ENCODE measurements around the gene SON.
A peak's percentile ranks its signal among the peaks of the same experiment; 100 is the strongest.
"Not testable (repeated sequence)": the region's sequence is repeated elsewhere in the genome, so short reads cannot be mapped to it uniquely, and the experiment has no call there.

The SON gene
- total RNA-seq = 308 to 333 reads per million in 2 donors

DNA sequence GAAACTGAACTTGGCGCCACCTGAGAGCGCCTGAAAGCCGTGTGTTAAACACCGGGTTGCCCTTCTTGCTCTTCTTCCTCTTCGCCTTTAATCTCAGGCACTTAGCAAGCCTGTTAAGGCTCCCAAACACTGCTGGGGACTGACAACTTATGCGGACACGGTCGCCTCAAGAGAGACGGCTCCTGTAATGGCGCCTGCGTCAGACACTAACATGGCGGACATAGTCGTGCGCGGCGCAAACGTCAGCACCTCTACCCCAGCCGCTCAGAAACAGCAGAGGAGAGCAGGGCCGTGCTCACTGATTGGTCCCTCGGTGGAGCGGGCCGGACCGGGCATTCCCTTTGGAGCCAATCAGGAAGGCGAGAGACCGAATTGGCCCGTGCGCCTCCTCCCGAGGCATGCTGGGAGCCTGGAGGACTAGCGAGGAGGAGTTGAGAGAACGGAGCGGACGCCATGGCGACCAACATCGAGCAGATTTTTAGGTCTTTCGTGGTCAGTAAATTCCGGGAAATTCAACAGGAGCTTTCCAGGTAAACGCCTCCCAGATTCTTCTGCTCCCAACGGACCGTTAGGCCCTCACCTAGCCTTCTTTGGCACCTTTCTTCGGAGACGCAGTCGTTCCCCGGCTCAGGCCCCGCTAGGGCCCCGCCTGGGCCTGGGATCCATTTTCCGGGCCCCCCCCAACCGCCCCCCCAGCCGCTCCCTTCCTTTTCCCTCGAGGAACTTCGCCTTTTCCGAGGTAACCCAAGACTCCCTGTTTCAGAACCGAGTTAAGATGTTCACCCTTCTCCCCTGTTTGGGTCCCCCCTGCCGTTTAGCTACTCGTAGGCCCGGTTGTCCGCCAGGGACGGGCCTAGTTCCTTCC lies at the start of gene SON:
TSS of gene SON (plus strand) at position 399 of the 865 bp plus-strand sequence. CDS start at position 454, 55 bp downstream.
- DNase-seq = peak; percentile 93

DNA sequence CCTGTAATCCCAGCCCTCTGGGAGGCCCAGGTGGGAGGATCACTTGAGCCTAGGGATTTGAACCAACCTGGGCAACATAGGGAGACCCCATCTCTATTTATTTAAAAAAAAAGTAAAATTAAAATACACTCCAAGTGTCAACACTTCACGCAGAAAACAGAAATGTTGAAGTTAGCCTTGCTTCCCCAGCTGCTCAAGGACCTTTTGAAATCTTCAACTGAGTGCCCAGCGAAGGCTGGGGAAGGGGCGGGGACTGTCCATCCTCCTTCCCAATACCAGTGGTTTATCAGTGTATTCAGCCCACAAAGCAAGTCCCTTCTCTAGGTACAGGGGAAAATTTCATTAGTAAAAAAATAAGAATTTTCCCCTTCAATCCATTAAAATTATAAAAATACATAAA lies 49.1 kb upstream of the SON start:
- DNase-seq = no peak

- DNase-seq = no peak
These were observed 47.1 kb upstream of the SON start for GRCh38 chr21:33495743-33496142.

DNA sequence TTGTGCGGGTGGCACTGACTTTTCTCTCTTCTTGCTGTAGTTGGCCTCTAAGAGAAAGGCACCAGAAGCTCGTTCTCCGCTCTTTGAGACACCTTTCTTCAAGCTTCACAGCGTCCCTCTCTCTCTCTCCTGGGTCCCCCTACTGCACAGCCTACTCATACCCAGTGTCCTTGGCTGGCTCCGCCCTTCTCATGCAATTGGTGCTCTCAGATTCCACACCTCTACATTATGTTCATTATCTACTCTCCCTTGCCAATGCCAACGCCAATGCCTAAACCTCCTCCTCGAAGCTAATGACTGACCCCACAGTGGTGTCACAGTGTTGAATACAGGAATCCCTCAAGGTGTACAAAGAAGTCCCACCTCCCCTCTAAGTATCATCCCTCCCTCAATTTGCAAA lies 46.5 kb upstream of the SON start:
- no peak for DNase-seq

- DNase-seq = no peak
These were observed 37.0 kb upstream of the SON start for GRCh38 chr21:33505833-33506232.

DNA sequence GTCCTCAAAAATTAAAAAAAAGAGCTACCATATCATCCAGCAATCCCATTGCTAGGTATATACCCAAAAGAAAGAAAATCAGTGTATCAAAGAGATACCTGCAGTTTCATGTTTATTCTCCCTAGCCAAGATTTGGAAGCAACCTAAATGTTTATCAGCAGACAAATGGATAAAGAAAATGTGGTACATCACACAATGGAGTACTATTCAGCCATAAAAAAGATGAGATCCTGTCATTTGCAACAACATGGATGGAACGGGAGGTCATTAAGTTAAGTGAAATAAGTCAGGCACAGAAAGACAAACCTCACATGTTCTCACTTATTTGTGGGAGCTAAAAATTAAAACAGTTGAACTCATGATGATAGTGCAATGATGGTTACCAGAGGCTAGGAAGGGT lies 35.8 kb upstream of the SON start:
- DNase-seq = not testable (repeated sequence)

GRCh38 chr21:33510826-33511225 lies 32.0 kb upstream of the SON start:
- DNase-seq = no peak

DNA sequence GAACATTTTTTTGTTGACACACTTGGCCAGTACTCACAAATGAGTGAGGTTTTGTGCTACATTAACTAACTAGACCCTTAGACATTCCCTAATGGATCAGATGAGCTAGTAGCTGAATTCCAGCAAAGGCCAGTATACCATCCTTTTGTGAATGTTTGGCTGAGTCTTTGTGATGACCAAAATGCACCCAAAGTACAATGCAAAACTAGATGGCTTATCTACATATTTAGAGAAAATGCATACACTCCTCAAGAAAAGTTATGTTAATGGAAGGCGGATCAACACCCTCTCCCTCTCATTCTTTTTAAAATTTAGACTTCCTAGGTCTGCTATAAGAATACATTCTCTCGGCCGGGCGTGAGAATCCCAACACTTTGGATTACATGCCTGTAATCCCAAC lies 31.2 kb upstream of the SON start:
- no peak for DNase-seq

DNA sequence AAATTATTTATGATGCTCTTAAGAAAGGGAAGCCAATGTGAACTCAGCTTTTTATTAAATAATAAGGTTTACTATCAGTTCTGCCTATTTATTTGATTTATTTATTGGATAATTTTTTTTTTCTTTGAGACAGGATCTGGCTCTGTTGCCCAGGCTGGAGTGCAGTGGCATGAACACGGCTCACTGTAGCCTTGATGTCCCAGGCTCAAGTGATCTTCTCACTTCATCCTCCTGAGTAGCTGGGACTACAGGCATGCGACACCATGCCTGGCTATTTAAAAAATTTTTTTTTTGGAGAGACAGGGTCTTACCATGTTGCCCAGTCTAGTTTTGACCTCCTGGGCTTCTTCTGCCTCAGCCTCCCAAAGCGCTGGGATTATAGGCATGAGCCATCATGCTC lies 30.4 kb upstream of the SON start:
- no peak for DNase-seq

DNA sequence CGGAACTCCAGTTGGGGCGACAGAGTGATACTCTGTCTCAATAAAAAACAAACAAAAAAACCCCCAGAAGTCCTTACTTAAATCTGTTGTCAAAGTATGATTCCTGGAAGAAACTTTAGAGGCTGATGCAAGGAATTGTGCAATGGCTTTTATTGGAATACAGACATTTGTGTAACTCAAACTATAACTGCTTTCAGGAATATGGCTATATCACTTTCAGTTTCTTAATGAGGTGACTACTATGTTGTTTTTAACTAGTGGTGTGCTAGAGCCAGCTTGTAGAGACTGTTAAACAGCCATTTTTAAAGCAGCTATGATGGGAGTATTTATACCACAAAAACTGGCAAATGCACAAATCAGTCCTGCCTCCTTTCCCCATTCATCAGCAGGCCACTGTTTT lies 28.6 kb upstream of the SON start:
- DNase-seq = no peak

GRCh38 chr21:33518899-33519298 lies 23.9 kb upstream of the SON start:
- DNase-seq = no peak

- no peak for DNase-seq
These were observed 20.4 kb upstream of the SON start for GRCh38 chr21:33522297-33522952.

GRCh38 chr21:33522953-33523349 lies 19.9 kb upstream of the SON start:
- DNase-seq = no peak

DNA sequence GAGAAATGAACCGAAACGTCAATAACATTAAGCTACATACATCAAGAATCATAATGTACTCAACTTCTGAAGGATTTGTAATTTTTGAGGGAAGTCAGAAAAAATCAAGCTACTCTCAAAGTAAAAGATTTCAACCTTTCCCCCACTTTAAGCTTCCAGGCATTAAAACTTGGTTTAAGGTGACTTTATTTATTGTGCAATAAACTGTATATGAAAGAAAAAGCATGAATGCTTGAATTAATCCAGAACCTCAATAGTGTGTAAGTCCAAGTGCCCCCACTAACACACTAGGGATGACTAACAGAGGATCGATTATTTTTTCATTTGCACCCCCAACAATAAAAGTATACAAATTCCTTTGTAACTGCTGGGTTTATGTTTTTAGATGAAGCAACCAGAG lies 11.8 kb upstream of the SON start:
- no peak for DNase-seq

GRCh38 chr21:33537212-33537611 lies 5.6 kb upstream of the SON start:
- no peak for DNase-seq

DNA sequence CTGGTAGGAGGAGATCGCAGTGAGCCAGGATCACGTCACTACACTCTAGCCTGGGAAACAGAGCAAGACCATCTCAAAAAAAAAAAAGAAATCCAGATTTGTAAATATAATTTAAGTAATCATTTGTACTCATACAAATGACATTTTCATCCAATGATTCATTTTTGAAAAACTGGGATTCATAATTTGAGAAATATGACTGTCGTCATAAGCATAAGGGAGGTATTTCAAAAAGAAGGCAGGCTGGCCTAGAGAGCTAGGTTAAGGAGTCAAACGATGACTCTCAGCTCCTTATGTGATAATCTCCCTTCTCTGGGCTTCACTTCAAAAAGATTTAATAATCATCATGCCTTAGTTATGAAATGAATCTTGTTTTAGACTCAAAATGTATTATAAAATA lies 3.2 kb upstream of the SON start:
- DNase-seq = no peak

DNA sequence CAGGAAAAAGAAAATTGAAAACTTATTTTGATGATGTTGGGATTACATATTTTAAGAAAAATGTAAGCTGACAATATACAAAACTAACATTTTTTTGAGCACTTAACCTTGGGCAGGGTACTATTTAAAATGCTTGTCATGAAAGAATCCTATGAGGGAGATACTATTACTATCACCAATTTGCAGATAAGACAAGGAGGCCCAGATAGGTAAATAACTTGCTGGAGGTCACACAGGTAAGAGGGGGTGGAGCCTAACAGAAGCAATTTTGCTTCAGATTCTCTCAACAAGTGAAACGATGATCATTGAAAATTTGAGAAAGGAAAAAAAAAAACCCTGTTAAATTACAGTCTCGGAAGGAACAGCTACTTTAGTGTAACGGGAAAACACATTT lies 2.1 kb upstream of the SON start:
- no peak for DNase-seq

GRCh38 chr21:33541105-33541711 lies 1.6 kb upstream of the SON start:
- DNase-seq = no peak

DNA sequence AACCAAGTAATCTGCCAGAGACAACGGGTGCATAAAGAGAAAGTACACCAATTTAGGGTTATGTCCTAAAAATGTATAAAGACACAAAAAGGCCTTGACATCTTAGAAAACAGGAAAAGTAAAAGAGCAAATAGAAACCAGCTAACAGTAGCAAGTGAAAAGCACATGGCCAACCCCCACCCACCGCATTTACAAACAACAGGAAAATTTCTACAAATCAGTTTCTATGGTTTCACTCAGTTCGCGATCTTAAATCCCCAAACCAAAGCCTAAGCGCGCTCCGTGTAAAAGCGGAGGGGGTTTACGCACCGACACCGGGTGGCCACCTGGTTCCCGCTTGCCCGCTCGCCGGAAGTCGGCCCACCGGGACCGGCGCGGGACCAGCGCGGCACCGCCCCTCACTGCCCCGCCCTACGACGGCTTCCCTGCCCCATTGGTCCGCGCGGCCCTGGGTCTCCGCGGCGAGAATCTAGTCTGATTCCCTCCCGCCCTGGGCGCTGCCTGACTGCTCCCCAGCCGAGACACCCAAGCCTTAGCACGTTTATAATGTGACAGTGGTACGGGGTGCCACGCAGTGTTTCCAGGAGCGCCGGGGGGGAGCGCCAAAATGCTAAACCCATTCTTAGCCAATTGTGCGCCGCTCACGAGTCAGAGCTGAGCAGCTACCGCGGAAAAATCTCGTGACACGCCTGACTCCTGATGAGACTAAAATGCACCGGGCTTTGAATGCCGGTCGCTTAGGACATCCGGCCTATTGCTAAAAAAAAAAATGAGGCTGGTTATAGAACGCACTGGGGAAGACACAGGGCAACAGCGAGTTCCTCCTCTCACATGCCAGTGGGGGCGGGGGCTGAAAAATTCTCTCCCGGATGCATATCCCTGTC lies 840 bp upstream of the SON start, which contains the start of gene GART:
TSS of gene GART (minus strand) at position 362 of the 884 bp plus-strand sequence. CDS start 2,802 bp downstream, outside the sequence.
- peak; percentile 70 for DNase-seq

DNA sequence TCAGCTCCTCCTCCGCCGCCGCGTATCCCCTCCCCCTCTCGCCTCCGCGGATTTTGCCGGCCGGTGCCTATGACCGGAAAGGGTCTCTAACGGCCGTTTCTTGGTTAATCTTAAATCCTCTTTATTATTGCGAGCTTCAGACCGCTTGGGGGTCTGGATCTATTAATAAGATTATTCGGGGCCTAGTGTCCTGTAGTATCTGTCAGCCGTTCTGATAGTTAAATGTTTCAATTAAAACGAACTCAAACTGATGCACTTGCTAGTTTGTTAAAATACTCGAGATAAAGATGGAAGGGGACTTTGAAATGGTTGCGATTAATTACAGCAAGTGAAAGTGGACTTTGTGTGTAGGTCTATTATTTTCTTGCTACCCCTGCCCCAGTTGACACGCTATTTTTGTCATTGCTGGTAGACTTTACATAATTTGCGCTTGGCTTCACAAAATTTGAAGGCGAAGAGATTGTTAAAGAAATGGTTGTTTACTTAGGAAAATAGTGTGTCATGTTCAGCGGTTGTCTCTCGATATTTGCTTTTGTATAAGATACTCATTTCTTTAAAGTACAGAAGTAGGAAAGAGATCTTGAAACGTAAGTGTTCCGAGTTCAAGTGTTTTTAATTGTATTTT lies 779 bp downstream of the SON start:
- DNase-seq = no peak

- no peak for DNase-seq
These were observed 1.8 kb downstream of the SON start for GRCh38 chr21:33544451-33545195.

All from activated gamma-delta T cell (primary cell).